Spleen (tissue), 7 donors: ENCODE measurements around the gene UGT1A3.

ENCODE experiments used
- CTCF ChIP-seq, 11 experiments: fragments of 200-600 bp in 7 of 11; fragments of 450-650 bp in 4 of 11; sonication (generic) in 4 of 11; IDR thresholded peaks in 8 of 11; conservative IDR thresholded peaks in 3 of 11; 1 replicate in 7 of 11; 2 replicates in 4 of 11; pipeline versions ENCODE4 v1.4.0 to v1.8.0; 2016 to 2021; ENCODE audit warnings: antibody characterized with exemption in 11 of 11, inconsistent platforms in 4 of 11, mild to moderate bottlenecking in 1 of 11
- POLR2A ChIP-seq, 3 donors: fragments of 450-650 bp; IDR thresholded peaks; one replicate each; pipeline ENCODE4 v1.5.1; 2017; ENCODE audit warnings: antibody characterized with exemption in 3 of 3, mild to moderate bottlenecking in 1 of 3
- POLR2AphosphoS5 ChIP-seq, 3 donors: sonication (generic); formaldehyde crosslinking; IDR thresholded peaks; one replicate each; pipeline ENCODE4 v1.5.1; 2017; ENCODE audit warnings: antibody characterized with exemption in 3 of 3
- donor health status: DM: no; HTN: no; CAD: no; lungs with moderate emphysema.
- donor health status: DM: no; HTN: no; CAD: no.
- donor health status: DM: no; HTN: no; CAD: no.

- TF ChIP-seq POLR2AphosphoS5 (IDR thresholded peaks at IDR 0.05) (no peak), CTCF (IDR thresholded peaks at IDR 0.05 in 8 of 11, conservative IDR thresholded peaks at IDR 0.05 in 3 of 11) (no peak), POLR2A (IDR thresholded peaks at IDR 0.05) (no peak)
These were observed 18.4 kb downstream of the UGT1A3 start for GRCh38 chr2:233747283-233747544.
